Activated CD8-positive, alpha-beta memory T cell treated with anti-CD3 and anti-CD28 coated beads for 36 hours (primary cell): ENCODE data around the gene ANKRD65. TPM values are rescaled to one million over a fixed set of nuclear protein-coding genes. Genes with fewer than 3 reads are reported as not detected.
"Not testable (repeated sequence)": the region's sequence is repeated elsewhere in the genome, so short reads cannot be mapped to it uniquely, and the experiment has no call there.

ENCODE experiments used
- CTCF ChIA-PET: fragments of 350-600 bp; sonication (Branson Sonifier 250); formaldehyde crosslinking; loops from one replicate; lab custom pipeline; 2021; ENCODE audit warnings: antibody characterized with exemption; lab: Charles Lee
- POLR2A ChIA-PET: fragments of 350-600 bp; sonication (Branson Sonifier 250); formaldehyde crosslinking; loops from one replicate; lab custom pipeline; 2021; ENCODE audit warnings: antibody characterized with exemption; lab: Charles Lee
- total RNA-seq, 2 experiments: library from RNA; stranded (reverse); gene quantifications; one replicate each; pipeline ENCODE4 v1.2.3, GENCODE V29; 2021

Gene ANKRD65
- not detected for total RNA-seq

- CTCF ChIA-PET = no interaction called here
- POLR2A ChIA-PET = no interaction called here
Measured at GRCh38 chr1:1421147-1421906, at the start of gene ANKRD65. ANKRD65 (minus strand) TSS chr1:1421276; CDS start chr1:1421005, 271 bp downstream.

DNA sequence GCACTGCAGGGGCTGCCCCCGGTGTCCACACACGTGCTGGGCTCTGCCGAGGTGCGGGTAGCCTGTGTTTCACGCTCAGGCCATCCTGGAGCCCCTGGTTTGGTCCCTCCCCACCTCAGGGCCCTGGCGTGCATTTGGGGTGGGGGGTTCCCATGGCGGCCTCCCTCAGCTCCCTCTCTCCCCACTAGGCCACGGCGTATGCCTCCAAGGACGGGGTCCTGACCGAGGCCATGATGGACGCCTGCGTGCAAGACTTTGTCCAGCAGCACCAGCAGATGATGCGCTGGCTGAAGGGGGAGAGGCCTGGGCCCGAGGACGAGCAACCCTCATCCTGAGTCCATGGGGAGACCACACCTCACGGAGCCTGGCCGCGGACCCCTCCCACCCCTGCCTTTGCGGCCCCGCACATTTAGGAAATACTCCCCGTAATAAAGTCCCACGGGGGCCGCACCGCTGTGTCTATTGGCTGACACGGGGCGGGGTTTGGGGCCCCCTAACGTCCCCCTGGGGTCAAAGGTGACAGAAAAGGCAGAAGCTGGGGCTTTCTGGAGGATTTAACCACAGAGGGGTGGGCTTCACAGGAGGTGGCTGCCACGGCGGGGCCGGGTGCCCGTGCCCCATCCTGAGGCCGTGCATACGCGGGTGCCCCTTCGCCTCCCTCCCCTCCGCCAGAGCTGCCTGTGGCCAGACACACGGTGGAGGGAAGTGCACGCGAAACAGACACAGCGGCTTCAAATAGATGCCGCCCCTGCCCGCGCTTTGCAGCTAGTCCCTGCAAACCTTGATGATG is 47.3 kb upstream of the ANKRD65 start:
- CTCF ChIA-PET, POLR2A ChIA-PET: not testable (repeated sequence)

- POLR2A ChIA-PET = no interaction called here
Measured at GRCh38 chr1:1463312-1463711, 42.2 kb upstream of the ANKRD65 start.

GRCh38 chr1:1462318-1462966 is 41.4 kb upstream of the ANKRD65 start:
- POLR2A ChIA-PET = no interaction called here

More at GRCh38 chr1:1463312-1463711, 42.2 kb upstream of the ANKRD65 start:
- CTCF ChIA-PET = no interaction called here

DNA sequence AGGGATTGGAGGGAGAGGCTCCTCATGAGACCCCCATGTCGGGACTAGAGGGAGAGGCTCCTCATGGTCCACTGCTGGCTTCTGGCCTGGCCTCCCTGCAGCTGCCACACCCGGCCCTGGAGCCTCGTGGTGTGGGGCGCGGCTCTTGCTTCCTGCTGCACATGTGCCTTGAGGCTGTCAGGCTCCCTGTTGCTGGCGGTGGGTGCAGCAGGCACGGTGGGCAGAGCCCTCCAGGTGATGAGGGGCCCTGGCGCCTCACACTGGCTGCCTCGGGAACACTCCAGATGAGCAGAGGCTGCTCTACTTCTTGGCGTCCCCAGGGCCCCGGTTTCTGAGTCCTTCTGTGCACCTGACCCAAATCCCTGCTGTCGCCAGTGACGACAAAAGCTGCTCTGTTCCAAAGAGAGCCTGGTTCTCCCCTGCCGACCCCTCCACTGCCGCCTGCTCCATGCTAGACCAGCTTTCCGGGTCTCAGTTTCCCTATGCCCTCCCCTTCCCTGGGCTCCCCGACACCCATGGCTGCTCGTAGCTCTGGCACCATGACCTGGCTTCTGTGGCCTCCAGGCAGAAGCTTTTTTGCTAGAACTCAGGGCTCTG is 40.7 kb upstream of the ANKRD65 start:
- POLR2A ChIA-PET = no interaction called here
- CTCF ChIA-PET = no interaction called here

More at GRCh38 chr1:1462318-1462966, 41.4 kb upstream of the ANKRD65 start:
- CTCF ChIA-PET = no interaction called here

GRCh38 chr1:1460540-1461130 is 39.6 kb upstream of the ANKRD65 start:
- ChIA-PET POLR2A (no interaction called here), CTCF (no interaction called here)

DNA sequence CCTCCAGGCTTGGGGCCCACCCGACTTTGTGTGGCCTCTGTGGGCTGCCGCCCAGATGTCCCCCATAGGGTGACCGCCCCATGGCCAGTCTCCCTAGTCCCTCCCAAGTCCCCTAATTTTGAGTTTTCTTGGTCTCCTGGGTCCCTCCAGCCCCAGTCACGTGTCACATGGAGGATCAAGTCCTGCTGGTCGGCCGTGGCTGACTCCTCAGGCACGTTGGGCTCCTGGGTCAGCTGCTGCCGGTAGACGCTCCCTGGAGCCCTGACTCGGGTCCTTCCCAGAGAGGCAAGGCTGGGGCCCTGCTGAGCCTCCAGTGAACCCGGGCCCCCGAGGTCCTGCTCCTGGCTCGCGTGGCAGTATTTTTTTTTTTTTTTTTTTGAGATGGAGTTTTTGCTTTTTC is 38.6 kb upstream of the ANKRD65 start:
- CTCF ChIA-PET, POLR2A ChIA-PET: not testable (repeated sequence)

- POLR2A ChIA-PET = not testable (repeated sequence)
- CTCF ChIA-PET = interaction anchor here (1.3 kb wide), 1 partner anchor 17 kb away, joined by 6 read pairs; no protein-coding TSS in a partner anchor
Measured at GRCh38 chr1:1459156-1459555, 38.1 kb upstream of the ANKRD65 start.

- CTCF ChIA-PET, POLR2A ChIA-PET: not testable (repeated sequence)
Measured at GRCh38 chr1:1456683-1457255, 35.7 kb upstream of the ANKRD65 start.

- POLR2A ChIA-PET, CTCF ChIA-PET: not testable (repeated sequence)
Measured at GRCh38 chr1:1455934-1456333, 34.9 kb upstream of the ANKRD65 start.

DNA sequence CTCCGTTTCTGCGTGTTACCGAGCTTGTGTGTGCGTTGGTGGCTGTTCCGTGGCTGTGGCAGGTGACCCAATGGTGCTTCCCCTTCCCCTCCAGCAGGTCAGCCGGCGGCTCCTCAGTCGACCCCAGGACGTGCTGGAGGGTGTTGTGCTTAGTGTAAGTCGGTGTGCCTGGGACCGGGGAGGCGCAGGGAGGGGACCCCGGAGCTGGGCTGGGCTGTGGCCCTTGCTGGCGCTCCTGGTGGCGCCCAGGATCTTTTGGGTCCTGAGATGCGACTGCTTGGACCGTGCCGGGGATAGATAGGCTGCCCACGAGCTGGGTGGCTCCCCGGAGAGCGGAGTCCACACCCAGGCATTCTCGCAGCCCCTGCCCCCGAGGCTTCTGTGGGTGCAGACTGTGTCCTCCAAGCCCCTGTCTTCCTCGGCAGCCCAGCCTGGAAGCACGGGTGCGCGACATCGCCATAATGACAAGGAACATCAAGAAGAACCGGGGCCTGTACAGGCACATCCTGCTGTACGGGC is 34.3 kb upstream of the ANKRD65 start:
- ChIA-PET POLR2A (no interaction called here), CTCF (interaction anchor here (0.7 kb wide), 1 partner anchor 90 kb away, joined by 4 read pairs; no protein-coding TSS in a partner anchor)

DNA sequence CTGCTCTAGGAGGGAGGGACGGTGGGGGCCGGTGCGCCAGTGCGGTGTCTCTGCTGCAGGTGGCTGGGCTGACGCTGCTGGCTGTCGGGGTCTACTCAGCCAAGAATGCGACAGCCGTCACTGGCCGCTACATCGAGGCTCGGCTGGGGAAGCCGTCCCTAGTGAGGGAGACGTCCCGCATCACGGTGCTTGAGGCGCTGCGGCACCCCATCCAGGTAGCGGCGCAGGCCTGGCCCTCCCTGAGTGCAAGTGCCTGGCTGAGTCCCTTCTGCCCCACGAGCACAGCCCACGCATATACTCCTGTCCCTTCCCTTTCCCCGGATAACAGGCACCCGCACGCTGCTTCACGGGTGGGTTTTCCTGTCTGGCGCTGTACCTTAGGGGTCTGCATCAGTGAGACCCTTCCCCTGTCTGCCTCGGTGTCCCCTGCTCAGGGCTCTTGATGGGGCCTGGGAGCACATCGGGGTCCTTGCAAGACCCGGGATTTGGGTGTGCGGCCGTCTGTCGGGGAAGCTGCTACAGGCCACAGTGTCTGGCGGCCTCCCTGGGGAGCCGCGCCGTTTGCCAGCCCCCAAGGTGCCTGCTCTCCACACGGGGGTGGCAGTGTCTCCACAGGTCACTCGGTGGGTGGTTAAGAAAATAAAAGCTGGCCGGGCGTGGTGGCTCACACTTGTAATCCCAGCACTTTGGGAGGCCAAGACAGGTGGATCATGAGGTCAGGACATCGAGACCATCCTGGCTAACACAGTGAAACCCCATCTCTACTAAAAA is 33.4 kb upstream of the ANKRD65 start:
- CTCF ChIA-PET = interaction anchor here (0.7 kb wide), 1 partner anchor 89 kb away, joined by 4 read pairs; no protein-coding TSS in a partner anchor
- POLR2A ChIA-PET = not testable (repeated sequence)

- POLR2A ChIA-PET = no interaction called here
Measured at GRCh38 chr1:1452882-1453281, 31.8 kb upstream of the ANKRD65 start.

DNA sequence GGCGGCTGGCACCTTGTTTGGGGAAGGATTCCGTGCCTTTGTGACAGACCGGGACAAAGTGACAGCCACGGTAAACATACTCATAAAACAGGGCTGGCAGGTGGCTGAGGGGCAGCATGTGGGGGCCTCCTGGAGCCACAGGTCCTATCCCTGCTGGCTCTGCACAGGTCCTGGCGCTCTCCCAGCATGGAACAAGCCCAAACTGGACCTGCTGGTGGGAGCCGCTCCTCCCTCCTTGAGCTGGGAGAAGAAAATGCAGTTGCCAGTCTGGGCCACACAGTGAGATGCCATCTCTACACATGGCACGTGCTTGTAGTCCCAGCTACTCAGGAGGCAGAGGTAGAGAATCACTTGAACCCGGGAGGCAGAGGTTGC is 31.3 kb upstream of the ANKRD65 start:
- CTCF ChIA-PET, POLR2A ChIA-PET: not testable (repeated sequence)

More at GRCh38 chr1:1452882-1453281, 31.8 kb upstream of the ANKRD65 start:
- CTCF ChIA-PET = interaction anchor here (1.2 kb wide), 1 partner anchor 12 kb away, joined by 4 read pairs; no protein-coding TSS in a partner anchor

- ChIA-PET CTCF (no interaction called here), POLR2A (no interaction called here)
Measured at GRCh38 chr1:1451696-1452364, 30.8 kb upstream of the ANKRD65 start.

DNA sequence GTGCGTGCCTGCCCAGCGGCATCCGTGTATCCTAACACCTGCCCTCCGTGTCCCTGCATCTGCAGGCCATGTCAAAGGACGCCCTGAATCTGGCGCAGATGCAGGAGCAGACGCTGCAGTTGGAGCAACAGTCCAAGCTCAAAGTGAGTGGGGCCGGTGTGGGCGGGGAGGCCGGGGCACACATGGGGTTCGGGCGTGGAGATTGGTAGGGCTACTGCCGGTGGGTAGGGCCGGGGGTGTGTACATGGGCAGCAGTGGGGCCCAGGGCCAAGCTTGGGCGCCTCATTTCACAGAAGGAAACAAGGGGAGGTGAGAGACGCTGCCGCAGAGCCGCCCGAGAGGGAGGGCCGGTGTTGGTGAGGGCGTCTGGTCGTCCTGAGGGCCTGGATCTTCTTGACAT is 29.5 kb upstream of the ANKRD65 start:
- CTCF ChIA-PET, POLR2A ChIA-PET: not testable (repeated sequence)

GRCh38 chr1:1449099-1449739 is 28.1 kb upstream of the ANKRD65 start, which contains the start of gene ATAD3C:
ATAD3C (plus strand) TSS chr1:1449689; CDS start chr1:1450684, 995 bp downstream.
- CTCF ChIA-PET = interaction anchor here (0.7 kb wide), 1 partner anchor 21 kb away, joined by 4 read pairs; no protein-coding TSS in a partner anchor

More at GRCh38 chr1:1449099-1449739, 28.1 kb upstream of the ANKRD65 start, which contains the start of gene ATAD3C:
- POLR2A ChIA-PET = no interaction called here
